ENCODE results near the gene PRDM11.

PRDM11 gene

DNA sequence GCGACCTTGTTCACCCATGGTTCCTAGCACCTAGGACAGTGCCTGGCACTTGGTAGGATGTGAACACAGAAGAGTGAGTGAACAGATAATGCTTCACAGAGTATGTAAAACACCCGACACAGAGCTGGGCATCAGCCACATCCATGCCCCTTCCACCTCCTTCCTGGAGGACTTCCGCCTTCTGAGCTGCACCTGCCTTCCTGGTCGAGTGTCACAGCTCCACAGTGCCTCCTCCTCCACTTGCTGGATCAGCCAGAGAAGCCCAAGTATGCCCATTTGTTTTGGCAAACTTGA is 20.1 kb downstream of the PRDM11 start:
- Mint-ChIP-seq H3K4me1 (peaks cover 42% of the 10 kb centered on the region), H3K4me3 (no peak overlapping the region), H3K36me3 (ENCODE audit: low read depth) (no peaks in the 10 kb centered on the region), H3K27ac (no peak overlapping the region), H3K27me3 (ENCODE audit: low read depth) (no peaks in the 10 kb centered on the region), H3K9me3 (no peaks in the 10 kb centered on the region)
- TF ChIP-seq, protein P1, sequence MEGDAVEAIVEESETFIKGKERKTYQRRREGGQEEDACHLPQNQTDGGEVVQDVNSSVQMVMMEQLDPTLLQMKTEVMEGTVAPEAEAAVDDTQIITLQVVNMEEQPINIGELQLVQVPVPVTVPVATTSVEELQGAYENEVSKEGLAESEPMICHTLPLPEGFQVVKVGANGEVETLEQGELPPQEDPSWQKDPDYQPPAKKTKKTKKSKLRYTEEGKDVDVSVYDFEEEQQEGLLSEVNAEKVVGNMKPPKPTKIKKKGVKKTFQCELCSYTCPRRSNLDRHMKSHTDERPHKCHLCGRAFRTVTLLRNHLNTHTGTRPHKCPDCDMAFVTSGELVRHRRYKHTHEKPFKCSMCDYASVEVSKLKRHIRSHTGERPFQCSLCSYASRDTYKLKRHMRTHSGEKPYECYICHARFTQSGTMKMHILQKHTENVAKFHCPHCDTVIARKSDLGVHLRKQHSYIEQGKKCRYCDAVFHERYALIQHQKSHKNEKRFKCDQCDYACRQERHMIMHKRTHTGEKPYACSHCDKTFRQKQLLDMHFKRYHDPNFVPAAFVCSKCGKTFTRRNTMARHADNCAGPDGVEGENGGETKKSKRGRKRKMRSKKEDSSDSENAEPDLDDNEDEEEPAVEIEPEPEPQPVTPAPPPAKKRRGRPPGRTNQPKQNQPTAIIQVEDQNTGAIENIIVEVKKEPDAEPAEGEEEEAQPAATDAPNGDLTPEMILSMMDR (IDR thresholded peaks at IDR 0.05; ENCODE audit: unreplicated experiment in 3 of 3): no peak

DNA sequence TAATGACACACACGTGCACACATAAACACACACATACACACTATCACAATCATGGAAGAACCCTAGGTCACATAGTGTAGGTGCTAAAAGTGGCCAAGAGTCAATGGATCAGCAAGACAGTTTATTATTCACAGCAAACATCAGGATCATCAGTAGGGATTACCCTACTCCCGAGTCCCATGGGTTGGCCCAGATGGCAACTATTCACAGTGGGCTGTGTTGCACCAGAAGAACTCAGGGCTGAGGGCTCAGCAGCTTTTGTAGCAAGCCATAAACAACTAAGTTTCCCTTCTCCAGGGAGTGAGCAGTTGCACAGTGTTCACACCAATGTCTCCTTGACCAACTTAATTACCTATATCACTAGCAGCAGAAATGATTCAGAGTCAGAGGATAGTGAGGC is 20.8 kb downstream of the PRDM11 start:
- Mint-ChIP-seq H3K36me3 (ENCODE audit: low read depth) (no peaks in the 10 kb centered on the region), H3K27me3 (ENCODE audit: low read depth) (no peaks in the 10 kb centered on the region), H3K27ac (no peak overlapping the region), H3K9me3 (no peaks in the 10 kb centered on the region), H3K4me3 (no peak overlapping the region), H3K4me1 (peaks cover 37% of the 10 kb centered on the region)
- TF ChIP-seq, protein P1 (IDR thresholded peaks at IDR 0.05; ENCODE audit: unreplicated experiment in 3 of 3): no peak

GRCh38 chr11:45168366-45169130 is 22.1 kb downstream of the PRDM11 start:
- TF ChIP-seq, protein P1 (IDR thresholded peaks at IDR 0.05; ENCODE audit: unreplicated experiment in 3 of 3): no peak
- H3K4me3 Mint-ChIP-seq: no peak overlapping the region
- no peak overlapping the region for H3K27ac Mint-ChIP-seq
- no peaks in the 10 kb centered on the region for H3K36me3 Mint-ChIP-seq (ENCODE audit: low read depth)
- H3K27me3 Mint-ChIP-seq (ENCODE audit: low read depth): no peaks in the 10 kb centered on the region
- H3K9me3 Mint-ChIP-seq: no peaks in the 10 kb centered on the region
- peaks cover 24% of the 10 kb centered on the region for H3K4me1 Mint-ChIP-seq

DNA sequence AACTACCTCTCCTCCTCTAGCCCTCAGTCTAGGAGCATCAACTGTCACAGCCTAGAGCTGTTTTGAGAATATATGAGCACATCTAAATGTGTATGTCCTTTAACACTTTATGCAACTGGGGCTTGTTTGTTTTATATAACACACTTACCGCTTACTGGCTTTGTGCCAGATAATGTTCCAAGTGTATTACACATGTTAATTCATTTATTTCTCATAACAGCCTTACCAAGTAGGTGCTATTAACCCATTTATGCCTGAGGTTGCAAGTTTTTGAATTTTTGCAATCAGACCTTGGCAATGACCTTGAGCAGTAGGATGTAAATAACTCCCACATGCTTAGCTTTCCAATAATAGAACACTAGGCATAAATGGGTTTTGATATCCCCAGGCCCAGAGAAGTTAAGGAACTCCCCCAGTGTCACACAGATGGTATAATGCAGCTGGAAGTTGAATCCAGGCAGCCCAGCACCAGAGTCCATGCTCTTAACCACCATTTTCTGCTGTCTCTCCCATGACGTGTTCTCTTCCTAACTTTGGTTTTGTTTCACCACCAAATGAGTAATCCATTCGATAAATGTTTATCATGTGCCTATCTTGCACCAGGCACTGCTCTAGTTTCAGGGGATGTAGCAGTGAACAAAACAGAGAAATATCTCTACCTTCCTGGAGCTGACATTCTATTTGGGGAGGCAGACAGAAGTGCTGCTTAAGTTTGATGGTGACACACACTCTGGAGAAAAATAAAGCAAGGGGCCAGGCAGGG is 23.1 kb downstream of the PRDM11 start:
- Mint-ChIP-seq H3K9me3 (no peaks in the 10 kb centered on the region), H3K4me3 (no peak overlapping the region), H3K27me3 (ENCODE audit: low read depth) (no peaks in the 10 kb centered on the region), H3K4me1 (peaks cover 15% of the 10 kb centered on the region), H3K36me3 (ENCODE audit: low read depth) (no peaks in the 10 kb centered on the region), H3K27ac (no peak overlapping the region)
- TF ChIP-seq, protein P1 (IDR thresholded peaks at IDR 0.05; ENCODE audit: unreplicated experiment in 3 of 3): no peak

GRCh38 chr11:45170484-45170883 is 24.0 kb downstream of the PRDM11 start:
- H3K27ac Mint-ChIP-seq: no peak overlapping the region
- no peak overlapping the region for H3K4me3 Mint-ChIP-seq
- no peaks in the 10 kb centered on the region for H3K36me3 Mint-ChIP-seq (ENCODE audit: low read depth)
- no peaks in the 10 kb centered on the region for H3K9me3 Mint-ChIP-seq
- peaks cover 11% of the 10 kb centered on the region for H3K4me1 Mint-ChIP-seq
- TF ChIP-seq, protein P1 (IDR thresholded peaks at IDR 0.05; ENCODE audit: unreplicated experiment in 3 of 3): no peak
- no peaks in the 10 kb centered on the region for H3K27me3 Mint-ChIP-seq (ENCODE audit: low read depth)
